K562 (cell line): Measurements from ENCODE around the gene CROCC2.

Experiments
- CBX2 ChIP-seq: fragments of 200-600 bp; sonication (generic); IDR thresholded peaks from one replicate; pipeline ENCODE4 v1.6.1; 2012; ENCODE audit warnings: mild to moderate bottlenecking, low read length, inconsistent platforms; ENCODE audit not compliant: insufficient read depth, poor library complexity, severe bottlenecking
- EGR1 ChIP-seq: fragments of 450-650 bp; conservative IDR thresholded peaks from 2 replicates; pipeline ENCODE4 v1.6.1; 2017; ENCODE audit warnings: mild to moderate bottlenecking
- POLR2AphosphoS5 ChIP-seq: IDR thresholded peaks from 2 replicates; pipeline ENCODE4 v1.6.1; 2011; ENCODE audit warnings: mild to moderate bottlenecking, low read depth, low read length, moderate library complexity; ENCODE audit not compliant: control insufficient read depth, insufficient read depth
- ZNF23 ChIP-seq: fragments of 250-450 bp; sonication (Bioruptor Pico); IDR thresholded peaks from 2 replicates; pipeline ENCODE4 v1.4.0; 2020; ENCODE audit warnings: mild to moderate bottlenecking
- ZNF263 ChIP-seq: sonication (generic); formaldehyde crosslinking; IDR thresholded peaks from 2 replicates; pipeline ENCODE4 v1.8.0; 2022; ENCODE audit warnings: mild to moderate bottlenecking, missing genetic modification reagents, borderline replicate concordance
- TF ChIP-seq, protein P1 (sequence below): sonication (generic); formaldehyde crosslinking; IDR thresholded peaks from 2 replicates; pipeline ENCODE4 v1.8.0; 2022; ENCODE audit warnings: mild to moderate bottlenecking, missing genetic modification reagents
- TF ChIP-seq, protein P2 (sequence below): fragments of 250-450 bp; sonication (Bioruptor Pico); IDR thresholded peaks from 2 replicates; pipeline ENCODE4 v1.6.1; 2021; ENCODE audit warnings: mild to moderate bottlenecking

DNA sequence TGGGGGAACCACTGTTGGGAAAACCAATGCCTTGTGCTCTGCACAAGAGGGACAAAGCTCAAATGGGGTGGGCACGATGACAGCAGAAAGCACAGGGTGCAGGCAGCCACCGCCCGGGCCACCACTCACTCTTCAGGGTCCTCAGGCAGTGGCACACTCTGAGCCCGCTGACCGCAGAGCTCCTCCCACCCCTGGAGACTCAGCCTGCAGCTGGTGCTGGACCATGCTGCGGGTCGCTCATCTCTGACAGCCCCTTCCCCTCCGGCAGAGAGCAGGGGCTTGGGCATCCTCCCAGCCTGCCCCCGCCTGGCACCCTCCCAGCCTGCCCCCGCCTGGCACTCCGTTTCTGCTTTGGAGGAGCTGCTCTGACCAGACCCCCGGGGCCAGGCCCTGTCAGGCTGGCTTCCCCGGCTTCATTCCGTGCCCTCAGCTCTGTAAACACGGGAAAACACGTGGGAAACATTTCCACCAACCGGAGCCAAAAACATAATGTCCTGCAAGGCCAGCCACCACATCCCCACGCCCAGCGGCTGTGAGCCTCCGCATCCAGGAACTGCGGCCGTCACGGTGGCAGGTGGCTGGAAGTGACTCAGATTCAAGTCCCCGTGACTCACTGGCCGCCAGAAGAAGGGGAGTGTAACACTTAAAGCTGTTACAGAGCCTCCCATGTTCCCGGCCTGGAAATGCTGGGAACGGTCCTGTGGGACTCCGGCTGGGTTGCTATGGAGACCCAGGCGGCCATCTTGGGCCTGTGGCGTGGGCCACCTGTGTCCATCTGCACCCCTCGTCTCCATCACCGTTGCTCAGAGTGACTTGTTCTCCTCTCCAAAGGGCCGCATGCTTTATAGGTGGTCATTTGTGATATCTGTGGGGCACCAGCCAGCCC, 85.5 kb downstream of the CROCC2 start:
- TF ChIP-seq, protein P1, sequence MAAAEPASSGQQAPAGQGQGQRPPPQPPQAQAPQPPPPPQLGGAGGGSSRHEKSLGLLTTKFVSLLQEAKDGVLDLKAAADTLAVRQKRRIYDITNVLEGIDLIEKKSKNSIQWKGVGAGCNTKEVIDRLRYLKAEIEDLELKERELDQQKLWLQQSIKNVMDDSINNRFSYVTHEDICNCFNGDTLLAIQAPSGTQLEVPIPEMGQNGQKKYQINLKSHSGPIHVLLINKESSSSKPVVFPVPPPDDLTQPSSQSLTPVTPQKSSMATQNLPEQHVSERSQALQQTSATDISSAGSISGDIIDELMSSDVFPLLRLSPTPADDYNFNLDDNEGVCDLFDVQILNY (CRISPR knock-in tag) = no peak
- TF ChIP-seq CBX2 = no peak
- no peak for TF ChIP-seq EGR1
- TF ChIP-seq POLR2AphosphoS5 = no peak
- TF ChIP-seq ZNF23 (CRISPR knock-in tag) = no peak
- TF ChIP-seq, protein P2, sequence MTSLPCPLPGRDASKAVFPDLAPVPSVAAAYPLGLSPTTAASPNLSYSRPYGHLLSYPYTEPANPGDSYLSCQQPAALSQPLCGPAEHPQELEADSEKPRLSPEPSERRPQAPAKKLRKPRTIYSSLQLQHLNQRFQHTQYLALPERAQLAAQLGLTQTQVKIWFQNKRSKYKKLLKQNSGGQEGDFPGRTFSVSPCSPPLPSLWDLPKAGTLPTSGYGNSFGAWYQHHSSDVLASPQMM (CRISPR knock-in tag) = no peak
- TF ChIP-seq ZNF263 (CRISPR knock-in tag) = no peak
